Hematopoietic multipotent progenitor cell treated with erythropoietin and hydrocortisone succinate and interleukin-3 and kit ligand, for 15 days (in vitro differentiated cells): ENCODE data around the gene TELO2.

Experiments
- DNase-seq: peaks from one replicate; pipeline ENCODE4 v3.0.0-alpha.2; 2015; ENCODE audit warnings: low spot score

Gene TELO2

DNA sequence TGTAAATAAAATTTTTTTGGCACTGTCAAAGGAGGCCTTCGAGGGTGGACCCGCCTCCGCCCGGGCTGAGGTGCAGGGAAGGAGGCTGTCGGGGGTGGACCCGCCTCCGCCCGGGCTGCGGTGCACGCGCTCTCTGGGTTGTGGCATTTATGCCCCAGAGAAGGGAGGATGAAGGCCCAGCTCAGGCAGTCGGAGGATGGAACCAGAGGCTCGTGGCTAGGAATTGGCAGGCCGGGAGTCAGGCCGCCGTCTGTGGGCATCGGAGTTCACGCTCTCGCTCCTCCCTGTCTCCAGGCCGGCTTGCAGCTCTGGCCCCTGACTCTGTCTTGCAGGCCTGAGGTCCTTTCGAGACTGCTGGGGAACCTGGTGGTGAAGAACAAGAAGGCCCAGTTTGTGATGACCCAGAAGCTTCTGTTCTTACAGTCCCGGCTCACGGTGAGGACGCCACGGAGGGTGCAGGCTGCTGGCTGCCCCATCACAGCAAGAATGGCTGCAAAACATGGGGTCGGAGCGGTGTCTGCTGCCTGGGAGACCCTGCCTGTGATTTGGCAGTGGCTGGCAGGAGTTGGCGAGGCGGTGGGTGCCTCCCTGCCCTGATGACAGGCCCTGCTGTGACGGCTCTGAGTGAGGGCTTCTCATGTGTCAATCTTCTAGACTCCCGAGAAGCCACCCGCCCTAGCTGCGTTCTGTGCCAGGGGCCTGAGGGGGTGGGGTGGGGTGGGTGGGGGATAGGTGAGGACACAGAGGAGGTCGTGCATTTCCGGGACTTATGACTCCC is 5.9 kb downstream of the TELO2 start:
- no peak for DNase-seq

- no peak for DNase-seq
These were observed 6.8 kb downstream of the TELO2 start for GRCh38 chr16:1499756-1500464.

DNA sequence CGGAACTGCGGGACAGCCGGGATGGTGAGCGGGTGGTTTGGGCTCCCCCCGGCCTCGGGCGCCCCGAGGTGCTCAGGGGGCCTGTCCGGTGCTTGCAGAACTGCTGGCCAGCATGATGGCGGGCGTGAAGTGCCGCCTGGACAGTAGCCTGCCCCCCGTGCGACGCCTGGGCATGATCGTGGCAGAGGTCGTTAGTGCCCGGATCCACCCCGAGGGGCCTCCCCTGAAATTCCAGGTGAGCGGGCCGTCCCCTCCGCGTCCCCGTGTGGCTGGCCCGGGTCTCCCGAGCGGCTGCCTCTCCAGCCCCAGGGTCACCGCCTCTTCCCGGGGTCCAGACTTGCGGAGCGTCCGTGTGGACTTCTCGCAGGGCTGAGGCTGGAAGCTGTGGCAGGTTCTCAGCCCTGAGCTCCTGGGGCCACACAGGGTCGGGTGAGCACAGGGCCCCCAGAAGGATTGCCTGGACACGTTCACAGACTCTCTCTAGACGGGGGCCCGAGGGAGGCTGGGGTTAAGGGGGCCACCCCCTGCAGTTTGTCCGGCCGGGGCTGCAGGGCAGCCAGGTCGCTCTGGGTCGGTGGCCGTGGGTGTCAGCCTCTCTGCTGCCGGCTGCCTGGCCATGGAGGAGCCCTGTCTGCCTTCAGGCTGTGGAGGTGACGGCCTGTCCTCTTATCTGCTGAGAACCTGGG is 7.4 kb downstream of the TELO2 start:
- no peak for DNase-seq

DNA sequence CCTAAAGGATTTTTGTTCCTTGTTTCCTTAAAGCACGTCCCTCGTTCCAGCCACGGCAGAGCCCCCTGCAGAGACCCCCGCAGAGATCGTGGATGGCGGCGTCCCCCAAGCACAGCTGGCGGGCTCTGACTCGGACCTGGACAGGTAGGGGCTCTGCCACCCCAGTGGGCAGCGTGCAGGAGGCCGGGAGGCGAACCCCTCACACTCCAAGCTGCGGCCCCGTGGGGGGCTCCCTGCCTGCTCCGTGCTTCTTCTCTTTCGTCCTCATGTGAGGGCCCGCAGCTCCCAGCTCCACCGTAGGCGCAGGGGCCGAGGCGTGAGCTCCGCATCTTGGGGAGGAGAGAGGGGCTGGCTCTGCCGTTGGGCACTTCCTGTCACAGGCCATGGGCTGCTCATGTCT is 8.5 kb downstream of the TELO2 start:
- DNase-seq: no peak

DNA sequence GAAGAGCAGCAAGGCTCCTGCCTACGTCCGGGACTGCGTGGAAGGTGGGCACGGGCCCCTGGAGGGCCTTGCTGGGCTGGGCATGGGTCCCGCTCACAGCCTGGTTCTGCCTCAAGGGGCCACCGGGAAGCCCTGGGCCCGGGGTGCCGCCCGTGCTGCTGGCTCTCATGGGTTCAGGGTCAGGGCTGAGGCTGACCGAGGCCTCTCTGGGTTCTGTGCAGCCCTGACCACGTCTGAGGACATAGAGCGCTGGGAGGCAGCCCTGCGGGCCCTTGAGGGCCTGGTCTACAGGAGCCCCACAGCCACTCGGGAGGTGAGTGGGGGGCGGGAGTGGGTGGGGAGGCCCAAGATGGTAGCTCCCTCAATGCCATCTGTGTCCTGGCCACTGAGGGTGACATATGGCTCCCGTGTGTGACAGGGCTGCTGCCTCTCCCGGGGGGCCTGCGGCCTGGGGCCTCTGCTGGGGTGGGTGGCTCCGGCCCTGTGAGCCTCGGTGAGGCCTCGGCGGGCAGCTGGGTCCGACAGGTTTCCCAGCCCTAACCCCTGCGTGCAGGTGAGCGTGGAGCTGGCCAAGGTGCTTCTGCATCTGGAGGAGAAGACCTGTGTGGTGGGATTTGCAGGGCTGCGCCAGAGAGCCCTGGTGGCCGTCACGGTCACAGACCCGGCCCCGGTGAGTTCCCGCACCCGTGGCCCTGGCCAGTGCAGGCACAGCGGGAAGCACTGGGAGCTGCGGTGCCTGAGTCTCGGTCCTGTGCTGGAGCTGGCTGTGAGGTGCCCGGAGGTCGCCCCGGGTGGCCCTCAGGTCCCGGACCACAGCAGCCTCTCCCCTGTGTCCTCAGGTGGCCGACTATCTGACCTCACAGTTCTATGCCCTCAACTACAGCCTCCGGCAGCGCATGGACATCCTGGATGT is 9.2 kb downstream of the TELO2 start:
- DNase-seq: no peak

- no peak for DNase-seq
These were observed 10.2 kb downstream of the TELO2 start for GRCh38 chr16:1503110-1503955.

DNA sequence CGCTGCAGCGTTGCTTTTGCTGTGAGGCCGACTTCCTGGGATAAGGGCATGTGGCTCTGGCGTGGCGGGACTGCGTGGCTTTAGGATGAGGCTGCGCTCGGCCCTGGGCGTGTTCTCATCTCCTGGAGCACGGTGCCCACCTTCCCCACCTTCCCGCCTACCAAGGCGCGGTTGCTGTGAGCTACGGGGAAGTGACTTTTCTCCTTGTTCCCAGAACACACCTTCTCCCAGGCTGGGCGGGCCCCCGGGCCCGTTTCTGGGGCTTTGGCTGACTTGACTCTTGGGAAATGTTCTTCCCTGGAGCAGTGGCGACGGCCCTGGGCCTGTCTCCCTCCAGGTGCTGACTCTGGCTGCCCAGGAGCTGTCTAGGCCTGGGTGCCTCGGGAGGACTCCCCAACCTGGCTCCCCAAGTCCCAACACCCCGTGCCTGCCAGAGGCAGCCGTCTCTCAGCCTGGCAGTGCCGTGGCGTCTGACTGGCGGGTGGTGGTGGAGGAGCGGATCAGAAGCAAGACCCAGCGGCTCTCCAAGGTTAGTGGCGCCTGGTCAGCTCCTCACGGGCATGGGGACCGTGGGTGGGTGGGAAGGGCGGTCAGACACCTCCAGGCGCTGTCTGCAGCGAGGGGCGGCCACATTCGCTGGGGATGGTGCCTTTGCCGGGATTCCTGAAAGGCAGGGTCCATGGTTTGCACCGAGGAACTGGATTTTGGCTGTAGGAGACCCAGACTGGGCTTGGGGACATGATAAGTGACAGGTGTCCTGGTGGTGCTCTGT is 12.1 kb downstream of the TELO2 start:
- DNase-seq: no peak

DNA sequence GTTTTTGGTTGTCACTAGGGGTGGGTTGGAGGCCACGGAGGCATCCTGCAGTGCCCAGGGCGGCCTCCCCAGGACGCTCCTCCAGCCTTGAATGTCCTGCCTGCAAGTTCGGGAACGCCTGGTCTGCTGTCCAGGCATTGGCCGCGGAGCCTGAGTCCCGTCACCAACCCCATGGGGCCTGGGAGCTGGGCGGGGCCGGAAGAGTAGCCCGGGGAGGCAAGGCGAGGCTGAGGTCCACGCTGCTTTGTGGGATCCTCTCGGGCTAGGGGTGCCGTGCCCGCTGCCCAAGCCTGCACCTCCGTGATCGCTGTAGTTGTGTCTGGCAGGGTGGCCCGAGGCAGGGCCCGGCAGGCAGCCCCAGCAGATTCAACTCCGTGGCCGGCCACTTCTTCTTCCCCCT is 12.8 kb downstream of the TELO2 start:
- no peak for DNase-seq

DNA sequence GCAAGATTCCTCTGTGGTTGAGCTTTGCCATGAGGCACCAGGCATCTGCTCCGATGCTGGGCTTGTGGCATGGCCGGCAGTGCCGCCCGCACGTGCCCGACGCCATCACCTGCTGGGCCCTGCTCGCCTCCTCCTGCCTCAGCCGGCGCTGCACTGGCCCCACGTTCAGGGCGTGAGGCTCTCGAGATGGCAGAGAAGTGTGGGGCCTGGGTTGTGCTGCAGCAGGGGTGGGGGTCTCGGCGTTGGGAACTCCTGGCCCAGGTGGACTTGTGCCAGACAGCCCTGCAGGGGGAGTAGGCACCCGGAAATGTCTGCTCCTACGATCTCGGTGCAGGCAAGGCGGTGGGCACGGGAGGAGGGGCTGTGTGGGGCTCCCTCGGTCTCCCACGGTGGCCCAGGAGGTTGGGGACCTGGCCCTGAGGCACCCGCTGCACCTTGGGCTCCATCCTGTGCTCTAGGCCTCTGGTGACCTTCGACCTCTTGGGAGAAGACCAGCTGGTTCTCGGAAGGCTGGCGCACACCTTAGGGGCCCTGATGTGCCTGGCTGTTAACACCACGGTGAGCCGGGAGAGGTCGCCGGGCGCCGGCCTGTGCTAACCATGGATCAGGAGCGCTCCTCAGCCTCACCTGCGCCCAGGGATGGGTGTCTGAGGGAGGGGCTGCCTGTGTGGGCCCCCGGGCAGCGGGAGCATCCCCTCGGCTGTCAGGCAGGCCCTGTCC is 13.5 kb downstream of the TELO2 start:
- DNase-seq: no peak

- DNase-seq: no peak
These were observed 15.5 kb downstream of the TELO2 start for GRCh38 chr16:1508494-1509187.

GRCh38 chr16:1509307-1510221 is 16.4 kb downstream of the TELO2 start:
- DNase-seq: no peak

- no peak for DNase-seq
These were observed 17.1 kb downstream of the TELO2 start for GRCh38 chr16:1510272-1510671.

DNA sequence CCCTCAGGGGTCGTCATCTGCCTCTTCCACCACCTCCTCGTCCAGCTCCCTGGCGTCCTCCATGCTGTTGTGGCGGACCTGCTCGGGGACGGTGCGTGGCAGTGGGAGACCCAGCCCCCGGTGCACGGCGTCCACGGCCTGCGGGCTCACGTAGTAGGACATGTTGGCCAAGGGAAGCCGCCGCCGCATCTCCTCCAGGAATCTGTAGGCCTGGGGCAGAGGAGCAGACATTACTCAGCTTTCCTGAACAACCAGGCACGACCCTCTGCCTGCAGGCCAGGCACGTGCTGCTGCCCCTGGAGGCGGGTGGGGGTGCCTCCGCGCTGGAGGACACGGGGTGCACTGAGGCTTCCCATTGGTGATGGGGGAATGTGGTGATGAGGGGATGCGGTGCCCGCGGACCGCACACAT is 17.8 kb downstream of the TELO2 start:
- DNase-seq: no peak

DNA sequence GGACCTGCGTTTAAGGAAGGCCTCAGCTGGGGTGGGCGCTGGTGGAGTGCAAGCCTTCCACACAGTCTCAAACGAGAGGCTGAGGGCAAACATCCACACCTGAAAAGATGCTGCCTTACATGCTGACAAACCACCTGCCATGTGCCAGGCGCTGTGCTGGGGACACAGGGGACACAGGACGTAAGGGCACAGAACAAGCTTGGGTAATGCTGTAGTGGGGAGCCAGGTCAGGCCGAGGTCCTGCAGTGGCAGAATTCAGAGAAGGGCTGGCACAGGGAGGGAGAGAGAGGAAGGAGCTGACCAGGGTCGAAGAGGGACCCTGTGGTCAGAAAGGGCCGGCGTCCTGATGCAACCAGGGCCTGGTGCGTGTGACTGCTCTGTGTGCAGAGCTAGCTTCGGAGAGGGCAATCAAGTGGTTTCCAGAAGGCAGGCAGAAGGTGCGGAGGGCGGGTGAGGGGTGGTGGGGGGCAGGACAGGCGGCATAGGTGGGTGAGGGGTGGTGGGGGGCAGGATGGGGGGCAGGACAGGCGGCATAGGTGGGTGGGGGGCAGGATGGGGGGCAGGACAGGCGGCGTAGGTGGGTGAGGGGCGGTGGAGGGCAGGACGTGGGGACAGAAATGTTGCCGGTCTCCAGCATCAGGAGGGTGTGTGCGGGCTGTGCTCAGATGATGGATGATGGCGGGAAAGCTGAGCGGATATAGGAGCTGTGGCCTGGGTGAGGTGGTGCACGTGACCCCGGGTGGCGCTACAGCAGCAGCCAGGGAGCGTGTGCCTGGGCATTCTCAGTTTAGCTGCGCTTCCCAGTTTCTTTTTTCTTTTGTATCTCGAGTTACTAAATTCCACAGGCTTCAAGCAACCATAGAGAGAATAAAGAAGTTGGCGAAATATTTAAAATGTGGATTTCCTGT is 18.8 kb downstream of the TELO2 start:
- no peak for DNase-seq

GRCh38 chr16:1512774-1513173 is 19.6 kb downstream of the TELO2 start:
- DNase-seq: no peak

DNA sequence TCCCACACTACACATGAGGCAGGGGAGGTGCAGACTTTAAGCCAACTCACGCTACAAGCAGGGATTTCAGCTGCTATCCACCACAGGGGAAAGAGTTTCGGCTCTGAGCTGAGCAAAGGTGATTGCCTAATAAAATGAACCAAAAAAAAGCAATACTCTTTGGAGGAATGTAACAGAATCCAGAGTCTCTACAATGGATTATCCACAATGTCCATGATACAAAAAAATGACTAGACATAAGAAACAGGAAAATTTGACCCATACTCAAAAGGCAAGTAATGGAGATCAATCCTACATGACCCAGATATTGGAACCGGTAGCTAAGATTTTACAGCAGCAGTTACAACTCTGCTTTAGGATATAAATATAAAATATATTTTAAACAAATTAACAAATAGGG is 21.3 kb downstream of the TELO2 start:
- no peak for DNase-seq

DNA sequence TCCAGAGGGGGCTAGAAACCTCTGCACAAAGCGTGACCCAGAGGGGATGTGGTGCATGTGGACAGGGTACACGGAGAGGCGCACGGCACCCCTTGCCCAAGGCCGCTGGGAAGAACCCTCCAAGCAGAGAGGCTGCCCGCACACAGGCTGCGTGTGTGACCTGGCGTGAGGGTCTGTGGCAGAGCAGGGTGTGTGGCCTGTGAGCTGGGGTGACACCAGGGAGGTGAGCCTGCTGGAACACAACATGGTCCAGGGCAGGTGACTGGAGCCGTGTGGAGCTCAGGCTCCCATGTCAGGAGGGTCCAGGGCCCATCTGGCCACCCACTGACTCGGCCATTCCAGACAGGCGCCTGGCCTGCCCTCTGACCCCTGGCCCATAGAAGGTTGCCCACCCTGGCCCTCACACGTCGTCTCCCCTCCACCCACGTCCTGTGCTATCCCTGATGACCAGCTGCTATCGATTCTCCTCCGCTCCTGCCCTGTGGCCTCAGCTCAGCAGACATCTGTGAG is 25.5 kb downstream of the TELO2 start:
- DNase-seq: no peak
